ENCODE measurements around the gene POU2F3.
"Not testable (repeated sequence)": the region's sequence is repeated elsewhere in the genome, so short reads cannot be mapped to it uniquely, and the experiment has no call there.

Gene POU2F3

GRCh38 chr11:120253377-120253776 is 13.4 kb downstream of the POU2F3 start:
- DNase-seq (ENCODE audit: low spot score), result not testable (repeated sequence)

DNA sequence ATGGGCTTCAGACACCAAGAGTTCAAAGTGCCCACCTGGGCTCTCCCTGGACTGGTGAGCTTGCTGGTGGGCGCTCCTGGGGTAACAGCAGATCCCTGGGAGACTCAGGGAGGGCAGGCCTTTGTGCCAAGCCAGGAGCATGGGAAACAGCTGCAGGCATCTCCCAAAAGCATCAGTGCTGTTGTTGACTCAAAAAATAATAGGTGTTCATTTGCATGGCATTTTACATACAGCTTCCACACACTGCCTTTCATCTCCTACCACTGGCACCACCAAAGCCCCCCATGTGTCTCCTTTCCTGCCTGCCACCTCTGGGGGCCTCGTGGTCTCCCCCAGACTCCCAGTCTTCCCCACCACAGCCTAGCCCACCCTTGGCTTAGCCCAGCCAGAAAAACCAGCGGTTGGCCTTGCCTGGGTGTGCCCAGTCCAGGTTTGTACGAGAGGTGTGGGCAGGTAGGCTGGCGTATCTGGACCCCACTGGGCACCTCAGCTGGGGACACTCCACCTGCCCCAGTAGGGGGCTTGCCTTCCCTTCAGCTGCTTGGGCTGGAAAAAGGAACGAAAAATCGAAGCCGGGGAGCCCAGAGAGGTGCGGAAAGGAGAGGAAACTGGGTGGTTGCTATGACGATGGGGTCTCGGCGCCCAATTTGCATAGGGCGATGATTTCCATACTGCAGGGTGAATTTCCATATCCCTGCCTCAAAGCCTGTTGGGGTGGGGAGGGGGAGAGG is 15.0 kb downstream of the POU2F3 start:
- DNase-seq (ENCODE audit: low spot score), result no peak

- DNase-seq (ENCODE audit: low spot score), result no peak
Observed at GRCh38 chr11:120255519-120255866, 15.6 kb downstream of the POU2F3 start.

GRCh38 chr11:120256178-120256577 is 16.2 kb downstream of the POU2F3 start:
- no peak for DNase-seq (ENCODE audit: low spot score)

DNA sequence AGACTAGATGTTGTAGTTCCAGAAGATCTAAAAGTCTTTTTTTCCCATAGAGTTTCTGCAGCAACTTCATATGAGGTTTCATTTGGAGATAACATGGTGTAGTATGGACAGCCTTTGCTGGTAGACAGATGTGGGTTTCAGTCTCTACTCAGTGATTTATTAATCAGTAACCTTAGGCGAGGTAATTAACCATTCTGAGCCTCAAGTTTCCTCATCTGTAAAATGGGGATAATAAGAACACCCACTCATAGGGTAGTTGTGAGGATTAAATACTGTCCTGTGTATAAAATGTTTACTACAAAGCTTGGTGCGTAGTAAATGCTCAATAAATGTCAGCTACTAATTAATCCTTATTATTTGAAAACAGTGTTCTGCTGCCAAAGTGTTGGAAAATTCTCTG is 16.8 kb downstream of the POU2F3 start:
- no peak for DNase-seq (ENCODE audit: low spot score)

- no peak for DNase-seq (ENCODE audit: low spot score)
Observed at GRCh38 chr11:120257346-120257745, 17.4 kb downstream of the POU2F3 start.

GRCh38 chr11:120258661-120259060 is 18.7 kb downstream of the POU2F3 start:
- no peak for DNase-seq (ENCODE audit: low spot score)

DNA sequence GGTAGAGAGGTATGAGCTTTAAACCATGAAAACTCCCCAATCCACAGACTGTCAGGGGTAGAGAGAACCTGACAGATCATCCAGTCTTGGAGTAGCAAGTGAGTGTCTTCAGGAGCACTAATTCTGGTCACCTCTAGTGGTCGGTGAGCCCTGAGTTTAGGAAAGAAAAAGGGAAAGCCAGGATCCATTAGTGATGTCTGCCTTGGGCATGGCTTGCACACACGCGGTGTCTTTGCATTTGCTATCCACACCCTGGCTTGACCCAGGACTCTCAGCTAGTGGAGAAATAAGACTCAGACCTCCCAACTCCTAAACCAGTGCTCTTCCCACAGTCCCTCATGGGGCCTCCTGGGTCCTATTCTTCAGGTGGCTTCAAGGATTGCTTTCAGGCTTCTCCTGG is 19.3 kb downstream of the POU2F3 start:
- no peak for DNase-seq (ENCODE audit: low spot score)

DNA sequence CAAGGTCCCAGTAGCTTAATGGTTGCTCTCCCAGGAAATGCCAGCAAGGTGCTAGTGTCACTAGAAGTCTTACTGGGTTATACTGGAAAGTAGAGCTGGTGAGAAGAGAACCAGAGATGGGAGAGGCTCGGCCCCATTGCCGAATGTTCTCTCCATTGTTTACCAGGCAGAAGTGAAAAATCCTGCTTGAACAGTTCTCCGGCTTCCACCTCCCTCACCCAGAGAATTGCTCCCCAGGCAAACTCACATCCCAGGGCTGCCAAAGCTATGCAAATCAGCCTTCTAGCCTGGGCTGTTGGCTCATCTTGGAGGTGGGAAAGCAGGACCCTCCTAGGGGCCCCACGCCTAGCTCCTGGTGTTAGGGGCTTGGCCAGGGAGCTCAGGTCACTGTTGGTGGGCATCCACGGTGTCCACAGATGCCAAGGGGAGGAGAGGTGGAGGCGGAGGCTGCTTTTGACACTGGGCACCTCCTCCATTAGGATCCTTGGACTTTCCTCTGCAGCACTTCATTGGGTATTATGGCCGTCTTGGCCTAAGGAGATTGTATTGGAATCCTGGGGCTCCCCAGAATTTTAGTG is 20.1 kb downstream of the POU2F3 start:
- no peak for DNase-seq (ENCODE audit: low spot score)

DNA sequence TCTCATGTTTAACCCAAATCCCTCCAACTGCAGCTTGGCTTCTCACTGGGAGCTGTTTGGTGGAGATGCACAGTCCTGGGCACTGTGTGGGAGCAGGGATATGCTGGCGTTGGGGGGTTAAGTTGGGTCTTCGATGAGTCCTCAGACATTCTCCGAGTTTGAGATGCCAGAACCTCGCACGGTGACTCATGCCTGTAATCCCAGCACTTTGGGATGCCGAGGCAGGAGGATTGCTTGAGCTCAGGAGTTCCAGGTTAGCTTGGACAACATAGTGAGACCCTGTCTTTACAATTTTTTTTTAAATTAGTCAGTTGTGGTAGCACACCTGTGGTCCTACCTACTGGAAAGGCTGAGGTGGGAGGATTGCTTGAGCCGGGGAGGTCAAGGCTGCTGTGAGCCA is 20.7 kb downstream of the POU2F3 start:
- DNase-seq (ENCODE audit: low spot score), result no peak

DNA sequence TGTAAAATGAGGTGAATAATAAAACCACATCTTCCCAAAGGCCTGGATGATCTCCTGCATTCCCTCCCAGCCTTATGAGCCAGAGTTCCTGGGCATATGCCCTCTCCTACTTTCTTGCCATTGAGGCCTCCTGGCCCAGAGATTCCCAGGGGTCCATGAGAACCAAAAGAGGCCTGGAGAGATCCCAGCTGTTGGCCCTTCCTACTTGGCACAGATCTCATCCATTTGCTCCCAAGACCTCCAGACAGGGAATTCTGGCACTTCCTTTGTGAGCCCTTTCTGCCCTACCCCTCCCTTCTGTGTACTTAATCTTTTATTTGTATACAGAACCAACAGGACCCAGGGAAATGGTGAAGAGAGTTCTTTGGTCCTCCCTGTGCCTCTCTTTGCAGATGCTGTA is 21.4 kb downstream of the POU2F3 start:
- no peak for DNase-seq (ENCODE audit: low spot score)

- DNase-seq (ENCODE audit: low spot score), result no peak
Observed at GRCh38 chr11:120261931-120262330, 22.0 kb downstream of the POU2F3 start.

DNA sequence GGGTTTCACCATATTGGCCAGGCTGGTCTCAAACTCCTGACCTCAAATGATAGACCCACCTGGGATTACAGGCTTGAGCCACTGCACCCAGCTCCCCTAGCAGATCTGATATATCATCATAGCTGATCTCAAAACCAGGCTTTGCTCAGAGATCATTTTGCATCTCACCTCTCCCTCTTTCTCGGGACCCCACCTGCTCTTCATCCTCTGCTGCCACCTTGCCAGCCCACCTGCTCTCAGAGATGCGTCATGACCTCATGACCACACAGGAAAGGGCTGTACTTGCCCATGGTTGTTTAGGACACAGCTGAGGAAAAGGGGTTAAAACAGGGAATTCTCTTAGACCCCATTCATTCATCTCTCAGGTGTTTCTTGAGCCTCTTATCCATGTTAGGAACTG is 27.4 kb downstream of the POU2F3 start:
- no peak for DNase-seq (ENCODE audit: low spot score)

GRCh38 chr11:120268686-120269085 is 28.7 kb downstream of the POU2F3 start:
- no peak for DNase-seq (ENCODE audit: low spot score)

DNA sequence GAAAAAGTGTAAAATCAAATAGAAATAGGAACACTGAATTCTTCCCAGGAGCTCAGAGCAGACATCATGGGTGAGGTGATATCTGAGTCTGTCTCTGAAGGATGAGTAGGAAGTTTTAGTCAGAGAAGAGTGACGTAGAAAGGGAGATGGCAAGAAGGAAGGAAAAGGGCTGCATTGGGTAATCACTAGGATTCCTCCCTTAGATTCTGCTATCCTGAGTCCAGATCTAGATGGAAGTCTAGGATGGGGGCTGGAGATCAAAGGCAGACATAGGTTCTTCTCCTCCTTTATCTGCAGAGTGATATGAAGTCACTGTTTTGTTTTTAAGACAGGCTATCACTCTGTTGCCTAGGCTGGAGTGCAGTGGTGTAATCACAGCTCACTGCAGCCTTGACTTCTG is 30.4 kb downstream of the POU2F3 start:
- DNase-seq (ENCODE audit: low spot score), result no peak

GRCh38 chr11:120271672-120272071 is 31.7 kb downstream of the POU2F3 start:
- no peak for DNase-seq (ENCODE audit: low spot score)

DNA sequence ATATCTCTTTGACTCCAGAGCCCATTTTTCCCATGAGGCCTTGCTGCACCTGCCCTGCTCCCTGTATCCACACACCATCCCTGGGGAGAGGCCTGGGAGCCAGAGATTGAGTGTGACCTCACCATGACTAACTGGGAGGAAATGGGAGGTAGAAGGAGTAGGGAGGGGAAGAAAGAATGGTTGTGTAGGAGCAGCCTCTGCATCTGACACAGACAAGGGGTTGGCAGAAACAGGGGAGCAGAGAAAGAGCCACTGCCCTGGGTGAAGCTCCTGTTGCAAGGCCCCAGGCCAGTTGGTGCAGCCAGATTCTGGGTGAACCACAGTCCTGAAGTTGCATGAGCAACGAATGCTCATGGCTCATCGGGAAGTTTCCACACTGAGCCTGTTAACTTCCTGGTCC is 32.4 kb downstream of the POU2F3 start:
- no peak for DNase-seq (ENCODE audit: low spot score)

- DNase-seq (ENCODE audit: low spot score), result no peak
Observed at GRCh38 chr11:120273432-120273831, 33.5 kb downstream of the POU2F3 start.

DNA sequence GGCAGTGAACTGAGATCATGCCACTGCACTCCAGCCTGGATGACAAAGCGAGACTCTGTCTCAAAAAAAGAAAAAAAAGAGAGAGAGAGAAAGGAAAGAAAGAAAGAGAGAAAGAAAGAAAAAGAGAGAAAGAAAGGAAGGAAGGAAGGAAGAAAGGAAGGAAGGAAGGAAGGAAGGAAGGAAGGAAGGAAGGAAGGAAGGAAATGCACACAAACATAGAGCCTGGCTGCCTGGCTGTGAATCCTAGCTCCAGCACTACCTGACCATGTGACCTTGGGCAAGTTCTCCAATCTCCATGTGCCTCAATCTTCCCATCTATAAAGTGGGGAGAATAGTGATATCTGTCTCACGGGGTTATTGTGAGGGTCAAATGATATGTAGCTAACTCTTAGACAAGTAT is 34.0 kb downstream of the POU2F3 start:
- not testable (repeated sequence) for DNase-seq (ENCODE audit: low spot score)

DNA sequence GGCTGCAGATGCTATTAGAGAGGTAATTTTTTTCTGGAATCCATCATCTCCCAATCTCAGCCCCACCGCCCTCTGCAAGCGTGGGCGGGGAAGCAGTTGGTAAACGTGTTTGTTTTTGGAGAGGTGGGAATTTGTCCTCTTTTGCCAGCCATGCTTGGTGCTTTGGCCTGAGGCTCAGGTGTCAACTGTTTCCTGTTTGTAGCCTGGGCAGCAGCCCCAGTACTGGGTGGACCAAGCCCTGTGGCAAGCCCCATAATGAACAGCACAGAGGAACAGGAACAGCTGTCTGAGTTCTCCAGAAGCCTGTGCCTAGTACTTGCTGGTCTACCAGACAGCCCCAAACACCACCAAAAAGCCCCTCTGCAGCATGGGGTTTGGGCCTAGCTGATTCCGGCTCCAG is 39.6 kb downstream of the POU2F3 start:
- DNase-seq (ENCODE audit: low spot score), result no peak

DNA sequence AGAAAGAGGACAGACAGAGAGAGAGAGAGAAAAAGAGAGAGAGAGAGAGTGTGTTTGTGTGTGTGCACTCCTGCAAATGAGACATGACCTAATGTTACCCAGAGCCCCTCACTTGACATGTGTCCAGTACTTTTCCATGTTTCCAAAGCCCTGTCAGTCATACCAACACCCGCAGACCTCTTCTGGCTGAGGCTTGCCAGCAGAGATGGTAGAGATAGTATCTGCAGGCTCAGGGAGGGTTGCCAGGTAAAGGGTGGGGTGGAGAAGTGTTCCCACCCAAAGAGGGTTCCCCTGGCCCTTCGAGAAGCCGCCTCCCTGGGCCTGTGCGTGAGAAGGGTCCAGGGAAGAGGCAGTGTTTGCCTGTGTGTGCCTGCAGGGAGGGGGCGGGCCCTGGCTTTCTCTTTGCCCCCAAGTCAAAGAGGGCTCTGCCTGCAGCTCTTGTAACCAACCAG is 40.7 kb downstream of the POU2F3 start:
- DNase-seq (ENCODE audit: low spot score), result no peak

DNA sequence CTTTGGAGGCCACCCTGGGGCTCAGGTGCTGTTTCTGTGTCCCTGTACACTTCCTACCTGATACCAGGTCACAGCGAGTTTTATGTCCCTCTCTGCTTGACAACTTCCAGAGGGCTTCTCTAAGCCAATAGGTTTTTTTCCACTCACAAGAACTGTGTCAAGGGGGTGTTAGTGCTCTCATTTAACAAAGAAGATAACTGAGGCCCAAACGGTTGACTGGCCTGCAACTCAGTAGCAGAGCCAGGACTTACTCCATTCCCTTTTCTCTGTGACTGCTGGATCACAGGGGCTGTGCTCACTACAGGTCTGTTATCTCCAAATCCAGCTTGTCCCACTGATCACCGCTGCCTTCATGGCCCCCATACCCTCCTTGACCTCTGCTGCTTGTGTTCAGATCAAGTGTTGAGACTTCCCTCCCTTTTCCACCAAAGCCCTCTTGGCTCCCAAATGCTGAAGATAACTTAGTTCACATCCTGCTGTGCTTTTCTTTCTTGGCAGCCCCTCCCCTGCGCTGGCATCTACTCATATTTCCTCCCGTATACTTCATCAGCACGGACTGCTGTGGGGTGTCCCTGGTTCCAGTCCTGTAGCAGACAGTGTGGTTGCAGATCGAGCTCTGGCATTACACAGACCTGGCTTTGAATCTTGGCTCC is 41.3 kb downstream of the POU2F3 start:
- DNase-seq (ENCODE audit: low spot score), result no peak

- no peak for DNase-seq (ENCODE audit: low spot score)
Observed at GRCh38 chr11:120283124-120283523, 43.2 kb downstream of the POU2F3 start.

DNA sequence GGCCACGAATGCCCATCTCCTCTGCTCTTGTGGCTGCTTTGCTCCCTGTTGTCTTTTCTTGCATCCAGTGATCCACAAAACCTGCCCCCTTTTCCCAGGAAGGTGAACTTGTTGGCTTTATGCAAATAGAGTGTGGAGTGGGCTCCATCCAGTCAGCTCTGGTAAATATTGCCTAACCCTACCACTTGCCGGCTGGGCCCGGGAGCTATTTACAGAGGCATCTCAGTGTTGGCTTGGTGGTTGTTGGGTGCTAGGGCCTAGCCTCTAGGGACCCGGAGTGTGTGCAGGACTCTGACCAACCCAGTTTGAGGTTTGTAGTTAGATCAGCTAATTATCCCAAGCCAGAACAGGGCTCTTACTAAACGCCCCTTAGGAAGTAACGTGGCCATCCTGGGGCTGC is 44.3 kb downstream of the POU2F3 start:
- DNase-seq (ENCODE audit: low spot score), result no peak
